DOHH2 (cell line): ENCODE results near the gene C6orf47.

Experiments
- EZH2phosphoT487 ChIP-seq: fragments of 200-600 bp; sonication (generic); IDR thresholded peaks from 2 replicates; pipeline ENCODE4 v1.6.1; 2017; ENCODE audit warnings: borderline replicate concordance, mild to moderate bottlenecking, antibody characterized with exemption, low read length, moderate library complexity, mixed read lengths
- TF ChIP-seq, protein P1 (sequence below): fragments of 200-600 bp; sonication (generic); IDR thresholded peaks from one replicate; pipeline ENCODE4 v1.5.1; 2014; ENCODE audit warnings: antibody characterized with exemption, mild to moderate bottlenecking, low read depth, low read length; ENCODE audit not compliant: poor library complexity, severe bottlenecking

DNA sequence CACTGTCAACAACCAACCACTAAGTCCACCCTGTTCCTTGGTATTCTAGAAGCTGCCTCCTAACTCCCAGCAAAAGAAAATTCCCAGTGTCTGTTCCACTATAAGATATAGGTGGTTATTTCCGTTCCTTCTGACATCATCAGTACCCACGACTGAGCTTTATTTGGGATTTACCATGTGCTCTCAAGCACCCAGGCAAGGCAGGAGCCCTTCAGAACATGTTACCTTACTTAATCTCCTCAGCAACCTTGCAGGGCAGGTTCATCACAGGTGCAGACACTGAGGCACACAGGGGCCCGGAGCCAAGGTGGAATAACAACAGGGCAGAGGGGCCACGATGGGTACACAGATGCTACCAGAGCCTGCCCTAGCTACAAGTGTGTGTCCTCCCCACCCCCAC, 31.8 kb upstream of the C6orf47 start:
- TF ChIP-seq, protein P1, sequence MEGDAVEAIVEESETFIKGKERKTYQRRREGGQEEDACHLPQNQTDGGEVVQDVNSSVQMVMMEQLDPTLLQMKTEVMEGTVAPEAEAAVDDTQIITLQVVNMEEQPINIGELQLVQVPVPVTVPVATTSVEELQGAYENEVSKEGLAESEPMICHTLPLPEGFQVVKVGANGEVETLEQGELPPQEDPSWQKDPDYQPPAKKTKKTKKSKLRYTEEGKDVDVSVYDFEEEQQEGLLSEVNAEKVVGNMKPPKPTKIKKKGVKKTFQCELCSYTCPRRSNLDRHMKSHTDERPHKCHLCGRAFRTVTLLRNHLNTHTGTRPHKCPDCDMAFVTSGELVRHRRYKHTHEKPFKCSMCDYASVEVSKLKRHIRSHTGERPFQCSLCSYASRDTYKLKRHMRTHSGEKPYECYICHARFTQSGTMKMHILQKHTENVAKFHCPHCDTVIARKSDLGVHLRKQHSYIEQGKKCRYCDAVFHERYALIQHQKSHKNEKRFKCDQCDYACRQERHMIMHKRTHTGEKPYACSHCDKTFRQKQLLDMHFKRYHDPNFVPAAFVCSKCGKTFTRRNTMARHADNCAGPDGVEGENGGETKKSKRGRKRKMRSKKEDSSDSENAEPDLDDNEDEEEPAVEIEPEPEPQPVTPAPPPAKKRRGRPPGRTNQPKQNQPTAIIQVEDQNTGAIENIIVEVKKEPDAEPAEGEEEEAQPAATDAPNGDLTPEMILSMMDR, result no peak
- TF ChIP-seq EZH2phosphoT487, result no peak
